Esophagus muscularis mucosa (tissue), 3 donors: ENCODE results near the gene DRD3.

Experiments used
- CTCF ChIP-seq, 3 experiments: fragments of 200-600 bp in 2 of 3; fragments of 450-650 bp in 1 of 3; sonication (generic) in 2 of 3; IDR thresholded peaks; one replicate each; pipeline ENCODE4 v1.5.1; 2017 to 2019; ENCODE audit warnings: antibody characterized with exemption in 3 of 3, mild to moderate bottlenecking in 2 of 3, moderate library complexity in 1 of 3
- POLR2A ChIP-seq: fragments of 450-650 bp; IDR thresholded peaks from one replicate; pipeline ENCODE4 v1.6.1; 2017; ENCODE audit warnings: antibody characterized with exemption, moderate library complexity, mild to moderate bottlenecking, low read depth

GRCh38 chr3:114152519-114153151 lies 26.2 kb downstream of the DRD3 start:
- TF ChIP-seq POLR2A (no peak), CTCF (IDR thresholded peaks at IDR 0.05) (peak; percentile 84 to 96 (median 88))
